Measurements from ENCODE around the gene AKT1S1.
A peak's percentile ranks its signal among the peaks of the same experiment; 100 is the strongest.

Gene AKT1S1

GRCh38 chr19:49869009-49869483, 8.1 kb downstream of the AKT1S1 start:
- no peak for DNase-seq (ENCODE audit: low spot score)

GRCh38 chr19:49866933-49867782, 10.0 kb downstream of the AKT1S1 start, which contains the start of gene PNKP:
PNKP (minus strand) TSS chr19:49867576; CDS start chr19:49867204, 372 bp downstream.
- peak; percentile 96 for DNase-seq (ENCODE audit: low spot score)

DNA sequence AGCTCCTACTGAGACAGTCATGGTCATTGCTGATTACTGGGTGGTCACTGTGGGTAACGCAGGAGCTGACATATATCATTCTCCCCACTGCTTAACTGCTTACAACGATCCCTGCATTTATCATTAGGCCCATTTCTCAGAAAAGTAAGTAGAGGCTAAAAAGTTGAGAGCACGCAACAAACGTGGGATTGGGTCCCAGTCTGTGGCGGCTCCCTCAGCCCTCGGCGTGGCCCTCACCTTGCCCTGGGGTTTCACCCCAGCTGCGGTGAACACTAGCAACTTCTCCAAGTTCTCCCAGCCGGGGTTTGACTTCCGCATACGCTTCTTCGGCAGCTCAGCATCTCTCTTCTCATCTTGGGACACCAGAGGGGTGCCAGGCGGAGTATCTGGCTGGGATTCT, 12.3 kb downstream of the AKT1S1 start:
- no peak for DNase-seq (ENCODE audit: low spot score)

DNA sequence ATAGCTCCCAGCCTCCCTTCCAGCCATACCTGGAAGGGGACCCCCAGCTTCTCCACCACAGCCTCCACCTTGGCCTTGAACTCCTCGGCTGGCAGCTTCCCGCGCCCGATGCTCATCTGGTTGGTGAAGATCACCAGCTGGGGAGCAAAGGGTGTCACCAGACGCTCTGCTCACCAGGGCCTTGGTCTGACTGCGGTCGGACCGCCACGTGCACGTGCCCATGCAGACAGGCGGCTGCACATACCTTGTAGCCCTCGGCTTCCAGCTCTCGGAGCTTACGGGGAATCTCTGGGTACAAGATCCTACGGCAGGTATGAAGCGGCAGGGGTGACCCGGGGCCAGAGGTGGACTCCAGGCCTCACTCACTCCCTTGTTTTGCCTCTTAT, 13.2 kb downstream of the AKT1S1 start:
- DNase-seq (ENCODE audit: low spot score) = no peak

GRCh38 chr19:49863254-49863934, 13.8 kb downstream of the AKT1S1 start:
- no peak for DNase-seq (ENCODE audit: low spot score)

GRCh38 chr19:49862391-49863253, 14.5 kb downstream of the AKT1S1 start:
- no peak for DNase-seq (ENCODE audit: low spot score)

DNA sequence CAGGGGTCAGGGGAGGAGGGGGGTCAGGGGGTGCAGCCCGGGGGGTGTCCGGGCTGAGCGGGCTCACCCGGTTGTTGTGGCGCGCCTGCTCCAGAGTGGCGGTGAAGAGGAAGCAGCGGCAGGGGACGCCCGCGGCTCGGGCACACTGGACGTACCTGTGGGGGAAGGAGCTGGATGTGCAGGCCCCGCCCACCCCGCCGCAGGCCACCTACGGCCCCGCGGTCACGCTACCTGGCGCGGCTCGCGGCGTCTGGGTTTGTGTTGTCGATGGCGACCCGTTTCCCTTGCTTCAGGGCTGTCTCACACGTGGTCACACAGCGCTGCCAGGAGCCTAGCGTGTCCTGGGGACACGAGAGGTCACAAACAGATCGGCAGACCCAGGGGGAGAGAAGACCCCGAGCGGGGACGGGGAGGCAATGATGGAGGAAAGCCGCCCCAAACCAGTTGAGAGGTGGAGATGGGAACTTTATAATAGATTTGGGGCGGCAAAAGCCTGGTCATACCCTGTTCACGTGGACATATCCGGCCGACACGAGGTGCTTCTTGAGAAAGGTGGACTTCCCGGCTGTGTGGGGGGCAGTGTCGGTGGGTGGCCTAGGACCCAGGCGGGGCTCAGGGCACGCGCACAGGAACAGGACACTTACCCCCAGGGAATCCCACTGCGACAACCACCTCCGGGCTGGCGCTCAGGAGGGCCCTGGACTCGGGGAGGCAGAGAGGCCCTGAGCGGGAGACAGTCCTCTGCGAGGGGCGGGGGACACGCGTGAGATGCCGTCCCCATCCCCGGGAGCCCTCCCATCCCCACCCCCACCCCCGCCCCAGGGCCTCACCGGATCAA, 15.4 kb downstream of the AKT1S1 start:
- no peak for DNase-seq (ENCODE audit: low spot score)

DNA sequence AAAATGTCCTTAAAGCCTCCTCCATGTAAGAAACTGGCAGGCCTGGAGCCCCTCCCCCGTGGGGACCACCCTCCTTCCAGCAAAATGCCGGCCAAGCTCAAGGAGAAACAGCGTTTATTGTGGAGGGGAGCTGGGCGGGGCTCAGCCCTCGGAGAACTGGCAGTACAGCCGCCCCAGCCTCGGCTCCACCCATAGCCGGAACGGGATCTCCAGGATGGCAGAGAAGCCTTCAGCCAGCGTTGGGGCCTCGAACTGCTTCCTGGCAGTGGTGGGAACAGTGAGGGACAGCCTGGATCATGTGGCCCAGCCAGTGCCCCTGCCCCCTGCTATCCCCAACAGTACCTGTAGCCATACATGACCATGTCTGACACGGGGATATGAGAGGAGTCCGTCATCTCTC, 16.0 kb downstream of the AKT1S1 start:
- DNase-seq (ENCODE audit: low spot score) = no peak

DNA sequence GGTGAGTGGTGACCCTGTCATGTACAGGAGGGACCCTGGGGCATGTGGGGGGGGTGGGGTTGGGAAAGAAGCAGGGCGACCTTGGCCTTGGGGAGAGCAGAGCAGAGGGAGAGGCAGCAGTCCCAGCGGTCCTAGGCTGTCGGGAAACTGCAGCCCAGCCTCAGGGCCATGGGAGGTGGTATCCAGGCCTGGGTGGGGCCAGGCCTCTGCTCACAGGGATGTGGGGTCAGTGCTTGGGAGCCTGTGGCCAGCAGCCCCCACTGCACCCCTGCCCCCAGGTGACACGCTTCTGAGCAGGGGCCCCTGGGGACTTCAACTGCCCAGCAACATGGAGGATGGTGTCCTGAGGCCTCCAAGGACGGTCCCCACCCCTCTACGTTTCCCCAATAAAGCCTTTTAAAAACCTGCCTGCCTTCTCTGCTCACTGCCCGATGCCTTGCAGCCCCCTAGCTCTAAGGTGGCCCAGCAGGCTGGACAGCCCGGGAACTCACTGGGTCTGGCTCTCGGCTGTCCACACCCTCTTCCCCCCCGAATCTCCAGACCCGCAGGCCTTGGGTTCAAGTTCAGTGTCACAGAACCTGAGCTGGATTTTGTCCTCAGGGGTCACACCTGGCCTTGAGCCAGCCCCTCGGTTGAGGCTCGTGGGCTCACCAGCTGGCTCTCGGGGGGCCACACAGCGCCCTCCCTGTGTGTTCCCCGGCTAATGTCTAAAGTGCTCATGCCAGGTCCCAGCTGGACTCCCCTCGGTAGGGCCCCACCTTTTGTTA, 16.6 kb downstream of the AKT1S1 start:
- no peak for DNase-seq (ENCODE audit: low spot score)

- no peak for DNase-seq (ENCODE audit: low spot score)
Observed at GRCh38 chr19:49859682-49860335, 17.3 kb downstream of the AKT1S1 start.

- peak; percentile 63 for DNase-seq (ENCODE audit: low spot score)
Observed at GRCh38 chr19:49858088-49858985, 18.8 kb downstream of the AKT1S1 start.

GRCh38 chr19:49857838-49858087, 19.4 kb downstream of the AKT1S1 start:
- no peak for DNase-seq (ENCODE audit: low spot score)

GRCh38 chr19:49857061-49857837, 19.9 kb downstream of the AKT1S1 start:
- DNase-seq (ENCODE audit: low spot score) = no peak

GRCh38 chr19:49856574-49857021, 20.6 kb downstream of the AKT1S1 start:
- DNase-seq (ENCODE audit: low spot score) = no peak

DNA sequence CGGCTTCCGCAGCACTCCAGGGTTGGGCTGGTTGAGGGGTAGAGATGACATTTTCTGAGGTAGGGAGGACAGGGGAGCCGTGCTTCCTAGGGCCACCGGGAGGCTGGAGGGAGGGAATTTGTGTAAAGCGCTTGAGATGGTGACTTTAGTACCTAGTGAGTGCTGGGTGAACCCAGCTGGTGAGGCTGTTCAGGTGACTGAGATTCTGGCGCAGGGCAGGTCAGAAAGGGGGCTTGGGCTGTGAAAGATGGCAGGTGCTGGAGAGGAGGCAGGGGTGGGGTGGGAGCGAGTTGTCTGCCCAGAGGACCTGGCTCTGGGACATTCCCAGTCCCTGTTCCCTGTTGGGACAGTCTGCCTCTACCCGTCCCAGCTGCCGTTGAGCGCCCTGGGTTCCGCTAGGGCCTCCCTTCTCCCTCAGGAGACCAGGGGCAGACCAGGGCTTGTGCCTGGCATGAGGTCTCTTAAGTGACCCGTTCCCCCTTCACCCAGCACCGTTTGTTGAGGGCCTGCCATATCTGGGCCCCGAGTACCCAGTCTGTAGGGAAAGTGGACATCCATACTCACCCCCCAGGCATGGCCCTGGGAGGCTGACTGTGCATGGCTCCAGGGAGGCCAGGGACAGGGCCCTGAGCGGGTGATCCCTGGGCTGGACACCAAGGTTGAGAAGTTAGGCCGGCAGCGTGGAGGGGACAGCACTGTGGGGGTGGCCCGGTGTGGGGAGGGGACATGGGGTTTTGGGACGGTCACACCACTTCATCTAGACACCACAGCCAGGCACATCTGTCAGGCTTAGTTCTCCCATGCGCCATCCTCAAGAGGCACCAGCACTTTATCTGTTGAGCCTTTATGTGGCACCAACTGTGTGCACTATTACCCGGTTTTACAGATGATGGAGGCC, 21.2 kb downstream of the AKT1S1 start:
- DNase-seq (ENCODE audit: low spot score) = no peak

- DNase-seq (ENCODE audit: low spot score) = no peak
Observed at GRCh38 chr19:49855277-49855675, 21.9 kb downstream of the AKT1S1 start.
